Measurements from ENCODE around the gene HOXB3. TPM values are rescaled to one million over a fixed set of nuclear protein-coding genes. Genes with fewer than 3 reads are reported as not detected.

HOXB3 gene
- total RNA-seq, 1 experiment from 2014 or later: not detected

GRCh38 chr17:48555258-48556228, 34.5 kb downstream of the HOXB3 start:
- H3K79me2 ChIP-seq (ENCODE audit: insufficient read depth, low read length): no peaks in the 10 kb centered on the region
- DNase-seq: peak; percentile 69
- H3K23me2 ChIP-seq (ENCODE audit: insufficient read length, low read depth, low read length, poor library complexity, severe bottlenecking): no peaks in the 10 kb centered on the region
- Mint-ChIP-seq H3K27ac (no peak overlapping the region), H3K4me1 (peaks cover 9 to 28% of the 10 kb centered on the region in 2 experiments), H3K9me3 (peaks cover 6 to 10% of the 10 kb centered on the region in 2 experiments; a peak in 4 of 5 replicates), H3K4me3 (peak overlapping the region in 1 of 2 experiments; percentile 73; a peak in 3 of 5 replicates), H3K36me3 (ENCODE audit: insufficient read depth in 1 of 3, low read depth in 3 of 3) (peaks cover 0 to 2% (median 0%) of the 10 kb centered on the region in 3 experiments; a peak in 1 of 7 replicates), H3K27me3 (ENCODE audit: low read depth) (peaks cover 99% of the 10 kb centered on the region)
- H3T11ph ChIP-seq (ENCODE audit: low read length): no peak overlapping the region
- peaks cover 93% of the 10 kb centered on the region for H3K27me3 ChIP-seq (ENCODE audit: insufficient read depth, low read length)
- H3K79me1 ChIP-seq (ENCODE audit: insufficient read depth, low read depth, low read length, poor library complexity, severe bottlenecking): no peaks in the 10 kb centered on the region
- no peak overlapping the region for H2BK12ac ChIP-seq (ENCODE audit: insufficient read length, low read depth, low read length)
- no peak overlapping the region for H2AFZ ChIP-seq (ENCODE audit: low read length)
- H4K8ac ChIP-seq (replicated peaks; ENCODE audit: insufficient read length, low read depth, low read length): no peak overlapping the region
- peaks cover 3% of the 10 kb centered on the region for H4K20me1 ChIP-seq (ENCODE audit: control insufficient read depth, insufficient read depth, insufficient read length)
- no peak overlapping the region for H3K56ac ChIP-seq (ENCODE audit: insufficient read length, low read depth, low read length)
- H3K4ac ChIP-seq (ENCODE audit: low read depth, low read length): no peak overlapping the region
- no peak overlapping the region for H4K91ac ChIP-seq (ENCODE audit: insufficient read length, low read depth, low read length)
- H3K4me1 ChIP-seq (ENCODE audit: insufficient read depth, low read length): no peaks in the 10 kb centered on the region
- no peak overlapping the region for H4K5ac ChIP-seq (ENCODE audit: insufficient read length, low read depth, low read length)
- H3K23ac ChIP-seq (ENCODE audit: insufficient read length, low read depth, low read length): no peak overlapping the region
- no peak overlapping the region for H2BK15ac ChIP-seq (ENCODE audit: low read depth, low read length)
- WGBS (ENCODE audit: extremely low coverage, insufficient read length, low lambda C conversion rate): no CpG with 5 or more reads among the region's 36 CpGs
- H3K9me3 ChIP-seq (ENCODE audit: control insufficient read depth, low read depth, low read length): no peaks in the 10 kb centered on the region
- H3K27ac ChIP-seq (ENCODE audit: insufficient read length, low read depth, low read length): no peak overlapping the region
- H2BK5ac ChIP-seq (ENCODE audit: insufficient read length, low read length): no peak overlapping the region
- no peak for TF ChIP-seq CTCF (conservative IDR thresholded peaks at IDR 0.05)
- no peak overlapping the region for H3K9ac ChIP-seq (ENCODE audit: extremely low read depth, insufficient read length, low read length)
- H2BK120ac ChIP-seq (ENCODE audit: low read depth, low read length, poor library complexity, severe bottlenecking): no peak overlapping the region
- H3K14ac ChIP-seq (ENCODE audit: insufficient read depth, low read length): no peak overlapping the region
- no peak overlapping the region for H3K18ac ChIP-seq (ENCODE audit: insufficient read length, low read depth, low read length)
- H3K4me2 ChIP-seq (ENCODE audit: insufficient read depth, insufficient read length, low read length): no peak overlapping the region
- H2BK20ac ChIP-seq (ENCODE audit: low read depth, low read length, poor library complexity, severe bottlenecking): no peak overlapping the region
- H2AK5ac ChIP-seq (ENCODE audit: insufficient read length, low read length): no peak overlapping the region
